OCI-LY3 (cell line): ENCODE data around the gene PPCDC.
A peak's percentile ranks its signal among the peaks of the same experiment; 100 is the strongest.
"Not testable (repeated sequence)": the region's sequence is repeated elsewhere in the genome, so short reads cannot be mapped to it uniquely, and the experiment has no call there.

Experiments
- H2AFZ ChIP-seq: fragments of 200-600, 300-600 bp; shearing (Covaris generic); 2 replicates; pipeline ENCODE4 v1.6.0; 2014; ENCODE audit warnings: antibody characterized with exemption, low read depth, low read length
- H3K27ac ChIP-seq: fragments of 200-600, 300-600 bp; sonication (generic); 2 replicates; pipeline ENCODE4 v1.5.1; 2014; ENCODE audit warnings: mild to moderate bottlenecking, low read length, moderate library complexity, mixed read lengths
- H3K27me3 ChIP-seq: fragments of 200-600, 300-600 bp; sonication (generic); 2 replicates; pipeline ENCODE4 v1.6.1; 2014; ENCODE audit warnings: low read depth, low read length, mixed read lengths
- H3K36me3 ChIP-seq: fragments of 200-600, 300-600 bp; sonication (generic); replicated peaks from 2 replicates; pipeline ENCODE3; 2014; ENCODE audit warnings: low read depth, low read length, mixed read lengths
- H3K4me1 ChIP-seq: fragments of 300-600, 200-600 bp; sonication (generic); 2 replicates; pipeline ENCODE4 v1.6.1; 2014; ENCODE audit warnings: low read length, mixed read lengths
- H3K4me2 ChIP-seq: fragments of 200-600, 300-600 bp; sonication (generic); 2 replicates; pipeline ENCODE4 v1.6.1; 2014; ENCODE audit warnings: low read length, mixed read lengths
- H3K4me3 ChIP-seq: fragments of 300-600, 200-600 bp; sonication (generic); 2 replicates; pipeline ENCODE4 v1.5.1; 2014; ENCODE audit warnings: antibody characterized with exemption, mild to moderate bottlenecking, low read length, moderate library complexity
- H3K79me2 ChIP-seq: fragments of 300-600, 200-600 bp; shearing (Covaris generic); 2 replicates; pipeline ENCODE4 v1.6.1; 2014; ENCODE audit warnings: mild to moderate bottlenecking, low read length, mixed read lengths
- H3K9ac ChIP-seq: fragments of 300-600, 200-600 bp; shearing (Covaris generic); 2 replicates; pipeline ENCODE4 v1.6.0; 2014; ENCODE audit warnings: mild to moderate bottlenecking, low read length, moderate library complexity
- H3K9me3 ChIP-seq: fragments of 200-600, 300-600 bp; shearing (Covaris generic); 2 replicates; pipeline ENCODE4 v1.6.1; 2014; ENCODE audit warnings: low read length, mixed read lengths; ENCODE audit not compliant: insufficient read depth
- H4K20me1 ChIP-seq: fragments of 200-600, 300-600 bp; sonication (generic); 2 replicates; pipeline ENCODE4 v1.6.1; 2016; ENCODE audit warnings: low read length, mixed read lengths; ENCODE audit not compliant: insufficient read depth
- CTCF ChIP-seq: fragments of 200-600, 300-600 bp; sonication (generic); IDR thresholded peaks from 2 replicates; pipeline ENCODE4 v1.5.1; 2014; ENCODE audit warnings: antibody characterized with exemption, low read length, low read depth
- EZH2phosphoT487 ChIP-seq: fragments of 200-600 bp; shearing (Covaris generic); IDR thresholded peaks from 2 replicates; pipeline ENCODE4 v1.6.1; 2018; ENCODE audit warnings: antibody characterized with exemption, mixed run types, low read depth

PPCDC gene

GRCh38 chr15:75089456-75090387 is 66.3 kb downstream of the PPCDC start:
- Histone ChIP-seq H3K4me1 (peaks cover 13% of the 10 kb centered on the region), H3K4me3 (no peak overlapping the region), H3K9me3 (no peaks in the 10 kb centered on the region), H3K4me2 (no peak overlapping the region), H4K20me1 (0 out of 2 replicates have a peak, but pooled peaks cover 6% of the 10 kb centered on the region), H3K27ac (no peak overlapping the region), H3K36me3 (no peaks in the 10 kb centered on the region), H3K27me3 (peaks cover 61% of the 10 kb centered on the region), H3K79me2 (no peaks in the 10 kb centered on the region), H3K9ac (no peak overlapping the region), H2AFZ (no peak overlapping the region)
- TF ChIP-seq CTCF (no peak), EZH2phosphoT487 (no peak)

- Histone ChIP-seq H3K9ac (no peak overlapping the region), H3K27ac (no peak overlapping the region), H3K4me3 (no peak overlapping the region), H3K79me2 (no peaks in the 10 kb centered on the region), H3K4me2 (no peak overlapping the region), H3K4me1 (peaks cover 19% of the 10 kb centered on the region), H2AFZ (no peak overlapping the region), H3K36me3 (no peaks in the 10 kb centered on the region), H3K27me3 (peaks cover 62% of the 10 kb centered on the region), H4K20me1 (0 out of 2 replicates have a peak, but pooled peaks cover 6% of the 10 kb centered on the region), H3K9me3 (no peaks in the 10 kb centered on the region)
- TF ChIP-seq CTCF (no peak), EZH2phosphoT487 (no peak)
Measured at GRCh38 chr15:75090388-75090734, 67.0 kb downstream of the PPCDC start.

DNA sequence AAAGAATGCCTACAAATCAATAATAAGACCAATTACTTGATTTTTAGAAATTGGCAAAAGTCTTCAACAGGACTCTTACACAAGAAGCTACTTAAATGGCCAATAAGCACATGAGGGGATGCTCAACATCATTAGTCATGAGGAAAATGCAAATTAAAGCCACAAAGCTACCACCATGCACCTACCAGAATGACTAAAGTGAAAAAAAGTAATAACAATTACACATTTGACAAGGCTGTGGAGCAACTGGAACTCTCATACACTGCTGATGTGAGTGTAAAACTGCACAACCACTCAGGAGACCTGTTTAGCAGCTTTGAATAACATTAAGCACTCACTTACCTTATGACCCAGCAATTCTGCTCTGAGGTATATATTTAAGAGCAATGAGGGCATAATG is 68.4 kb downstream of the PPCDC start:
- no peak overlapping the region for H3K4me2 ChIP-seq
- peaks cover 26% of the 10 kb centered on the region for H3K4me1 ChIP-seq
- no peaks in the 10 kb centered on the region for H3K9me3 ChIP-seq
- H3K36me3 ChIP-seq, result no peaks in the 10 kb centered on the region
- no peak overlapping the region for H2AFZ ChIP-seq
- no peaks in the 10 kb centered on the region for H3K79me2 ChIP-seq
- H3K4me3 ChIP-seq, result no peak overlapping the region
- H3K27me3 ChIP-seq, result peaks cover 70% of the 10 kb centered on the region
- H4K20me1 ChIP-seq, result 0 out of 2 replicates have a peak, but pooled peaks cover 6% of the 10 kb centered on the region
- no peak overlapping the region for H3K27ac ChIP-seq
- TF ChIP-seq CTCF (no peak), EZH2phosphoT487 (peak; percentile 58; the same call in 1 of the 2 replicates)
- no peak overlapping the region for H3K9ac ChIP-seq

- peaks cover 68% of the 10 kb centered on the region for H3K27me3 ChIP-seq
- H3K9ac ChIP-seq, H2AFZ ChIP-seq, H3K9me3 ChIP-seq, H3K4me3 ChIP-seq, H3K79me2 ChIP-seq, H3K27ac ChIP-seq, H3K36me3 ChIP-seq: not testable (repeated sequence)
- peak overlapping the region; percentile 46 for H3K4me2 ChIP-seq
- H3K4me1 ChIP-seq, result peaks cover 26% of the 10 kb centered on the region
- peaks cover 11% of the 10 kb centered on the region; the same call in 1 of the 2 replicates for H4K20me1 ChIP-seq
Measured at GRCh38 chr15:75094961-75095478, 71.6 kb downstream of the PPCDC start.
